Naive thymus-derived CD4-positive, alpha-beta T cell (primary cell): ENCODE measurements around the gene JUN. TPM values are rescaled to one million over a fixed set of nuclear protein-coding genes. Genes with fewer than 3 reads are reported as not detected.

Experiments
- ATAC-seq: fragments of 150-1000 bp; cut with Tn5 transposase; 2 replicates; pipeline ENCODE4 v1.10.0; 2021; ENCODE audit warnings: mild to moderate bottlenecking, moderate library complexity
- CTCF ChIA-PET: fragments of 350-600 bp; sonication (Branson Sonifier 250); formaldehyde crosslinking; loops from one replicate; lab custom pipeline; 2021; ENCODE audit warnings: antibody characterized with exemption; lab: Charles Lee
- POLR2A ChIA-PET: fragments of 350-600 bp; sonication (Branson Sonifier 250); formaldehyde crosslinking; loops from one replicate; lab custom pipeline; 2021; ENCODE audit warnings: antibody characterized with exemption, inconsistent platforms; lab: Charles Lee
- DNase-seq, 9 donors: peaks; one replicate each; pipeline versions ENCODE4 v3.0.0 to v3.0.0-alpha.2; 2020 to 2022; ENCODE audit warnings: mixed read lengths in 1 of 9
- H3K27ac ChIP-seq: one replicate; pipeline ENCODE4 v1.7.0; 2013; ENCODE audit warnings: mild to moderate bottlenecking, low read depth, low read length, moderate library complexity
- H3K27me3 ChIP-seq, 2 donors: one replicate each; pipeline ENCODE4 v1.7.0; 2013; ENCODE audit warnings: low read length in 2 of 2, mild to moderate bottlenecking in 2 of 2, moderate library complexity in 2 of 2; ENCODE audit not compliant: control insufficient read depth in 2 of 2, insufficient read depth in 2 of 2
- H3K36me3 ChIP-seq, 3 experiments: 1 replicate in 2 of 3; 2 replicates in 1 of 3; pipeline ENCODE4 v1.7.0; 2013; ENCODE audit warnings: low read length in 3 of 3, mild to moderate bottlenecking in 3 of 3, moderate library complexity in 1 of 3; ENCODE audit not compliant: insufficient read depth in 3 of 3, control insufficient read depth in 2 of 3
- H3K4me1 ChIP-seq, 2 donors: one replicate each; pipeline ENCODE4 v1.7.0; 2013; ENCODE audit warnings: low read length in 2 of 2, mild to moderate bottlenecking in 2 of 2, moderate library complexity in 1 of 2; ENCODE audit not compliant: control insufficient read depth in 2 of 2, insufficient read depth in 2 of 2
- H3K4me3 ChIP-seq: 2 replicates; pipeline ENCODE4 v1.7.0; 2013; ENCODE audit warnings: mild to moderate bottlenecking, low read length
- H3K9me3 ChIP-seq, 3 experiments: 1 replicate in 2 of 3; 2 replicates in 1 of 3; pipeline ENCODE4 v1.7.0; 2013; ENCODE audit warnings: low read length in 3 of 3; ENCODE audit not compliant: control insufficient read depth in 2 of 3
- H3K27ac Mint-ChIP-seq, 9 donors: one replicate each; pipeline ENCODE4 v1.8.0; 2020 to 2022; ENCODE audit warnings: mixed read lengths in 9 of 9, mild to moderate bottlenecking in 8 of 9, moderate library complexity in 5 of 9, inconsistent platforms in 2 of 9
- H3K27me3 Mint-ChIP-seq, 5 donors: one replicate each; pipeline ENCODE4 v1.8.0; 2021 to 2022; ENCODE audit warnings: mixed read lengths in 5 of 5, mild to moderate bottlenecking in 1 of 5
- H3K36me3 Mint-ChIP-seq, 5 donors: one replicate each; pipeline ENCODE4 v1.8.0; 2020 to 2022; ENCODE audit warnings: mixed read lengths in 5 of 5, mild to moderate bottlenecking in 3 of 5, inconsistent platforms in 1 of 5
- H3K4me1 Mint-ChIP-seq, 7 donors: one replicate each; pipeline ENCODE4 v1.8.0; 2020 to 2022; ENCODE audit warnings: mixed read lengths in 7 of 7, mild to moderate bottlenecking in 3 of 7, inconsistent platforms in 1 of 7
- H3K4me3 Mint-ChIP-seq, 10 donors: one replicate each; pipeline ENCODE4 v1.8.0; 2020 to 2022; ENCODE audit warnings: mild to moderate bottlenecking in 10 of 10, mixed read lengths in 10 of 10, moderate library complexity in 6 of 10, inconsistent platforms in 2 of 10
- H3K9me3 Mint-ChIP-seq, 11 donors: one replicate each; pipeline ENCODE4 v1.8.0; 2020 to 2022; ENCODE audit warnings: mixed read lengths in 11 of 11, mild to moderate bottlenecking in 4 of 11, inconsistent platforms in 1 of 11, moderate library complexity in 1 of 11
- intact Hi-C, 2 donors: fragments of 100-400 bp; cut with micrococcal nuclease; formaldehyde crosslinking; loops; one replicate each; pipeline ENCODE4 v1.15.1; 2023
- polyA plus RNA-seq, 2 donors: library from polyadenylated mRNA; unstranded; fragments of 300-500 nt; fragmentation: Illumina TruSeq; gene quantifications; one replicate each; pipeline ENCODE4 v1.2.3, GENCODE V29; 2021
- total RNA-seq, 6 experiments: library from RNA in 5 of 6; stranded (reverse) in 5 of 6; gene quantifications; 1 replicate in 5 of 6; 2 replicates in 1 of 6; pipeline ENCODE4 v1.2.3 and lab custom pipeline; 2021 to 2026

JUN gene
- total and polyA plus RNA-seq, 7 experiments from 2014 or later: 17.9 to 1,362 (median 30.1) TPM

DNA sequence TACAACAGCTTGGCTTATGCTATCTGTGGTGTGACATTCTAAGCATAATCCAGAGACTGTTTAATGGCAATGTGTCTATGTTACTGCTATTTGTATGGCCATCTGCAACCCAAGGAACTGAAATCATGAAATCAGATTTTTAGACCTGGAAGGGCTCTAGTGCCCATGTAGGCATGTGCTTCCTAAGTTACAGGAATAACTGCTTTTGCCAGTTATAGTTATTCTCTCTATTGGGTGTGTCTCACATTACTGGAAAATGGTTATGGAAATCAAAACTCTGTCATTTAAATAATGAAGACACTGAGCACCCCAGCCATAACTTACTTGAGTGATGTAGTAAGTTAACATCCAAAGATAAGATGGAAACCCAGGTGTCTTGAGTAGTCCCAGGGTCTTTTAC, 12.6 kb upstream of the JUN start:
- H3K27ac Mint-ChIP-seq: no peak overlapping the region
- CTCF ChIA-PET: no interaction called here
- Histone ChIP-seq H3K27me3 (no peaks in the 10 kb centered on the region), H3K36me3 (no peaks in the 10 kb centered on the region), H3K4me1 (no peaks in the 10 kb centered on the region), H3K27ac (no peak overlapping the region), H3K4me3 (no peak overlapping the region), H3K9me3 (no peaks in the 10 kb centered on the region)
- no peak overlapping the region for H3K4me3 Mint-ChIP-seq
- DNase-seq: no peak
- H3K9me3 Mint-ChIP-seq: no peaks in the 10 kb centered on the region
- no peak for ATAC-seq
- no peaks in the 10 kb centered on the region for H3K27me3 Mint-ChIP-seq
- intact Hi-C loops: loop anchor here in 1 of 2 donors (1.0 kb wide), 1 partner anchor 11 kb away; no protein-coding TSS in a partner anchor
- POLR2A ChIA-PET: interaction anchor here (0.6 kb wide), 1 partner anchor 11 kb away, joined by 3 read pairs; no protein-coding TSS in a partner anchor
- peaks cover 14 to 52% (median 29%) of the 10 kb centered on the region in 7 donors for H3K4me1 Mint-ChIP-seq
- peaks cover 0 to 29% (median 4%) of the 10 kb centered on the region in 5 donors for H3K36me3 Mint-ChIP-seq

DNA sequence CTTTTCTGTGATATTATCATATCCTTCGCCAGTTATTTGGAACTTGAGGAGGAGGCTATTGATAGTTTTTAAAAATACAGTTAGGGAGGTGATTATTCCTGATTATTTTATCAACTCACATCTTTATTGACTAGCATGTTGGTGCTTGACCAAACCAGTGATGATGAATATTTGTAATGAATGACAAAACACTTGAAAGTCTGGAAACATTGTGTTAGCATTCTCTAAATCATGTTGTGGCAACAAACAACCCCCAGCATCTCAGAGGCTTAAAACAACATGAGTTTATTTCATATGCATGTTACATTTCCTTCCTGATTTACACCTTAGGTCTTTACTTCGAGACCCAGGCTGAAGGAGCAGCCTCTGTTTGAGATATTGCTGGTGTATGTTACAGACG, 10.7 kb upstream of the JUN start:
- peaks cover 21 to 70% (median 47%) of the 10 kb centered on the region in 7 donors for H3K4me1 Mint-ChIP-seq
- no peak overlapping the region for H3K4me3 ChIP-seq
- H3K9me3 Mint-ChIP-seq: peaks cover 0 to 2% (median 0%) of the 10 kb centered on the region in 11 donors
- peaks cover 0 to 26% (median 7%) of the 10 kb centered on the region in 5 donors for H3K36me3 Mint-ChIP-seq
- no peaks in the 10 kb centered on the region for H3K9me3 ChIP-seq
- H3K27ac Mint-ChIP-seq: no peak overlapping the region
- no peaks in the 10 kb centered on the region for H3K27me3 ChIP-seq
- no peaks in the 10 kb centered on the region for H3K4me1 ChIP-seq
- no peaks in the 10 kb centered on the region for H3K36me3 ChIP-seq
- POLR2A ChIA-PET: interaction anchor here (1.0 kb wide), 1 partner anchor 502 kb away, joined by 3 read pairs; no protein-coding TSS in a partner anchor
- H3K27ac ChIP-seq: no peak overlapping the region
- ATAC-seq (no peak), DNase-seq (no peak)
- no peaks in the 10 kb centered on the region for H3K27me3 Mint-ChIP-seq
- no peak overlapping the region for H3K4me3 Mint-ChIP-seq
- intact Hi-C loops: no loop called here
- CTCF ChIA-PET: interaction anchor here (0.7 kb wide), 2 partner anchors 44 to 336 kb away, joined by 3 to 4 read pairs; no protein-coding TSS in a partner anchor

DNA sequence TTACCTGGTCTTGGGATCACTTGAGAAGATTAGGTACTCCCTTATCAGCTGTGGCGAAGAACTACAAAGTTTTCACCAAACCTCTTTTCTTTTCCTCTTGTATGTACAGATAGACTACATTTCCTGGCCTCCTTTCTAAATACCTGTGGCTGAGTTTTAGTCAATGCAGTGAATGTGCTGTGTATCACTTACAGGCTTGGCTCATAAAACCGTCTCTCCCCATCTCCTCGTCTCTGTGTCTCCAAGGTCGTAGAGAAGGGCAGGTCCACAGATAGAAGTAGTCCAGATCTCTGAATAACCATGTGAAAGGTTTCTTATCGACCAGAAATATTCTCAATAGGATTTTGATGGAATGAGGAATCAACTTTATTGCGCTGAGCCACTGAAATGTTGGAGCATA, 9.0 kb upstream of the JUN start:
- DNase-seq: no peak
- Histone ChIP-seq H3K4me3 (no peak overlapping the region), H3K27ac (no peak overlapping the region), H3K27me3 (no peaks in the 10 kb centered on the region), H3K4me1 (no peaks in the 10 kb centered on the region), H3K36me3 (peaks cover 0 to 4% (median 0%) of the 10 kb centered on the region in 3 experiments), H3K9me3 (no peaks in the 10 kb centered on the region)
- Mint-ChIP-seq H3K4me1 (peaks cover 21 to 75% (median 49%) of the 10 kb centered on the region in 7 donors), H3K36me3 (peaks cover 6 to 34% (median 19%) of the 10 kb centered on the region in 5 donors), H3K9me3 (peaks cover 0 to 19% (median 5%) of the 10 kb centered on the region in 11 donors), H3K27me3 (no peaks in the 10 kb centered on the region), H3K27ac (no peak overlapping the region), H3K4me3 (no peak overlapping the region)
- ChIA-PET POLR2A (interaction anchor here (1.4 kb wide), 1 partner anchor 9 kb away, joined by 3 read pairs; the partner anchor contains the start of gene JUN), CTCF (no interaction called here)
- ATAC-seq: no peak
- intact Hi-C loops: no loop called here

DNA sequence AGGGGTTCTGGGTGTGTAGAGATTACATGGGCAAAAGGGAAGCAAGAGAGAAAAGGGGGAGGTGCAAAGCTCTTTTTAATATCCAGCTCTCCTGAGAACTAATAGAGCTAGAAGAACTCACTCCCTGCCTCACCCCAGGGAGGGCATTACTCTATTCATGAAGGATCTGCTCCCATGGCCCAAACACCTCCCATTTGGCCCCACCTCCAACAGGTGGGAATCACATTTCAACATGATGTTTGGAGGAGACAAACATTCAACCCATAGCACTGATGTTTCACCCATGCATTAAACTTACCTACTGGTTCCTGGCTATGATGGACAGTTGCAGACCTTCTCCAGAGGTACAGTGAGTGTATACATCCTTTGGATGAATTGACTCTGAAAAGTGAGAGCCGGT, 7.3 kb upstream of the JUN start:
- POLR2A ChIA-PET: no interaction called here

DNA sequence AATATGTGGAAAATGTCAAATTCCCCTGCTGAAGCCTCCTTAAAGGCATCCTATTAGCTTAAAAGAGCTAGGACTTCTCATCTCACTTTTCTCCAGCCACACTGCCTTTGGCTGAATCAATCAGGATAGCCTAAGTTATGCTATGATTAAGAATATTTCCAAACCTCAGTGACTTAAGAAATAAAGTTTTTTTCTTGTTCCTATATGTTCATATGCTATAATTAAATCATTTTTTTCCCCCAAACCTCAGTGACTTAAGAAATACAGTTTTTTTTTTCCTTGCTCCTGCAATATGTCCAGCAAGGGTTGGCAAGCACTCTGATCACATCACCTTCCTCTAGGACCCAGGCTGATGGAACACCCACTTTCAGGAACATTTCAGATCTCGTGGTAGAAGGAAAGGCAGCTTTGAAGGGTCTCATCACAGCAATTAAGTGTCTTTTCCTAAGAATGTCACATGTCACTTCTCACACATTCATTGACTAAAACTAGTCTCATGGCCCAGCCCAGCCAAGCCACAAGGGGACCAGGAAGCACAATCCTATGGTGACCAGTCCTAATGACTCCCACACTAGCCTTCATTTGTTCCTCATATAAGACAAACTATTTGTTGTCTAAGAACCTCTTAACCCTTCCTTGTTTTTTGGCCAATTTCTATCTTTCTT, 6.3 kb upstream of the JUN start:
- intact Hi-C loops: loop anchor here (10.0 kb wide), 3 partner anchors 245 to 785 kb away; partner anchors contain the start of gene OMA1 (in 1 of the 2)
- no peaks in the 10 kb centered on the region for H3K9me3 ChIP-seq
- no peak overlapping the region for H3K4me3 ChIP-seq
- POLR2A ChIA-PET: interaction anchor here (0.7 kb wide), 1 partner anchor 515 kb away, joined by 4 read pairs; no protein-coding TSS in a partner anchor
- Mint-ChIP-seq H3K4me3 (no peak overlapping the region), H3K36me3 (peaks cover 6 to 41% (median 26%) of the 10 kb centered on the region in 5 donors), H3K9me3 (peaks cover 0 to 20% (median 5%) of the 10 kb centered on the region in 11 donors), H3K27me3 (no peaks in the 10 kb centered on the region), H3K27ac (peak overlapping the region in 3 of 9 donors; percentile 1 to 39 (median 2)), H3K4me1 (peaks cover 21 to 77% (median 66%) of the 10 kb centered on the region in 7 donors)
- DNase-seq (no peak), ATAC-seq (no peak)
- peaks cover 0 to 4% (median 0%) of the 10 kb centered on the region in 3 experiments for H3K36me3 ChIP-seq
- no peaks in the 10 kb centered on the region for H3K27me3 ChIP-seq
- no peak overlapping the region for H3K27ac ChIP-seq
- CTCF ChIA-PET: no interaction called here
- H3K4me1 ChIP-seq: peaks cover 5 to 9% of the 10 kb centered on the region in 2 donors

More for the DNA sequence above, 7.3 kb upstream of the JUN start:
- CTCF ChIA-PET: no interaction called here
- ATAC-seq (no peak), DNase-seq (no peak)
- Mint-ChIP-seq H3K27me3 (no peaks in the 10 kb centered on the region), H3K9me3 (peaks cover 0 to 20% (median 5%) of the 10 kb centered on the region in 11 donors), H3K4me3 (no peak overlapping the region), H3K4me1 (peaks cover 23 to 81% (median 62%) of the 10 kb centered on the region in 7 donors), H3K36me3 (peaks cover 6 to 41% (median 26%) of the 10 kb centered on the region in 5 donors), H3K27ac (peak overlapping the region in 2 of 9 donors; percentile 2 to 52)
- Histone ChIP-seq H3K36me3 (peaks cover 0 to 4% (median 0%) of the 10 kb centered on the region in 3 experiments), H3K4me1 (peaks cover 0 to 1% of the 10 kb centered on the region in 2 donors), H3K4me3 (no peak overlapping the region), H3K27ac (no peak overlapping the region), H3K27me3 (no peaks in the 10 kb centered on the region), H3K9me3 (no peaks in the 10 kb centered on the region)
- intact Hi-C loops: no loop called here

DNA sequence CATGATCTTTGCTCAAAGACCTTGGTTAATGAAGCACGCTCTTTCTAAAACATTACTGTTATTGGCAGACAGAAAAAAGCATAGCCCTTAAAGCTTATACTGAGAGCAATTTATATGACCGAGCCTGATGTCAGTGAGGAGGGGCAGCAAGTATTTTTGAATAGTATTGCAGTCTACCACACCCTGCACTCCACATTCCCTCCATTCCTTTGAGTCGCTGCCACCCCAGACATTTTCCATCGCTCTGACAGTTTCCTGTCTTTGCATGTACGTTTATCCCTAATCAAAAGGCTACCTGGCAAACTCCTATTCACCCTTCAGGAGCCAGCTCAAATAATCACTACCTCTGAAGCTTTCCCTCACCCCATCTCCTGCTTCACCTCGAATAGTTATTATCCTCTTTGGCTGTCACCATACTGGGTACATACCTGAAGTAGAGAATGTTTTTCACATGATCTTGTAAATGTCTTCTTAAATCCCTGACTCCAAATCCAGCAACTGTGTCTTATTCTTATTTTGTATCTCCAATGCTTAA, 5.5 kb upstream of the JUN start:
- peaks cover 0 to 7% (median 0%) of the 10 kb centered on the region in 3 experiments for H3K36me3 ChIP-seq
- no peaks in the 10 kb centered on the region for H3K9me3 ChIP-seq
- H3K4me1 ChIP-seq: peaks cover 5 to 9% of the 10 kb centered on the region in 2 donors
- H3K4me3 Mint-ChIP-seq: no peak overlapping the region
- peak overlapping the region in 4 of 9 donors; percentile 1 to 49 (median 12) for H3K27ac Mint-ChIP-seq
- H3K4me1 Mint-ChIP-seq: peaks cover 17 to 70% (median 60%) of the 10 kb centered on the region in 7 donors
- H3K9me3 Mint-ChIP-seq: peaks cover 0 to 26% (median 8%) of the 10 kb centered on the region in 11 donors
- H3K36me3 Mint-ChIP-seq: peaks cover 6 to 41% (median 26%) of the 10 kb centered on the region in 5 donors
- POLR2A ChIA-PET: interaction anchor here (1.2 kb wide), 1 partner anchor 28 kb away, joined by 3 read pairs; no protein-coding TSS in a partner anchor
- intact Hi-C loops: loop anchor here (10.0 kb wide), 3 partner anchors 245 to 785 kb away; partner anchors contain the start of gene OMA1 (in 1 of the 2)
- CTCF ChIA-PET: no interaction called here
- no peak overlapping the region for H3K4me3 ChIP-seq
- no peak overlapping the region for H3K27ac ChIP-seq
- H3K27me3 Mint-ChIP-seq: no peaks in the 10 kb centered on the region
- DNase-seq (no peak), ATAC-seq (no peak)
- H3K27me3 ChIP-seq: no peaks in the 10 kb centered on the region
